ENCODE results near the gene SPHK2.
A peak's percentile ranks its signal among the peaks of the same experiment; 100 is the strongest.

The SPHK2 gene

GRCh38 chr19:48642862-48643261 is 23.6 kb downstream of the SPHK2 start:
- no peak for FAIRE-seq
- DNase-seq (ENCODE audit: insufficient read length, low spot score), result no peak
- TF ChIP-seq TAF1 (IDR thresholded peaks at IDR 0.05; ENCODE audit: low read depth, low read length) (no peak), PAX5 (IDR thresholded peaks at IDR 0.05; ENCODE audit: insufficient read depth, low read length, severe bottlenecking) (no peak), SPI1 (IDR thresholded peaks at IDR 0.05; ENCODE audit: low read depth, low read length) (no peak), POLR2A (IDR thresholded peaks at IDR 0.05; ENCODE audit: low read depth, low read length) (no peak), POLR2AphosphoS5 (IDR thresholded peaks at IDR 0.05; ENCODE audit: low read depth, low read length) (no peak)

DNA sequence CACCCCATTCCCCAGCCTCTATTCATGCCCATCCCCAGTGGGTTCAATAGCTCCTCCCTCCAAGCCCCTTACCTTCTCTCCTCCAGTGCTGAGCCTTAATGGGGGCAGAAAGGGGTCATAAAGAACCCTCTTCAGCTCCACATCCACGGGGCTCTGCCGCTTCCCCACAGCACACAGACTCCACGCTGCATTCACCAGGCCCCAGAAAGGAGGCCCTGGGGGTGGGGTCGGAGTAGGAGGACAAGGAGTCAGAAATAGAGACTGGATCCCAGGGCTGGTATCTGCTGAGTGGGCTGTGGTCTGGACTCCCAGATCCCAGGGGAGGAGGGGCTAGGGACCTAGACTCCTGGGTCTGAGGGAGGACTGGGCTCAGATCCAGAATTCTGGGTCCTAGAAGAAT is 25.0 kb downstream of the SPHK2 start:
- TF ChIP-seq POLR2AphosphoS5 (IDR thresholded peaks at IDR 0.05; ENCODE audit: low read depth, low read length) (no peak), TAF1 (IDR thresholded peaks at IDR 0.05; ENCODE audit: low read depth, low read length) (no peak), POLR2A (IDR thresholded peaks at IDR 0.05; ENCODE audit: low read depth, low read length) (no peak), POU2F2 (IDR thresholded peaks at IDR 0.05; ENCODE audit: low read depth, low read length) (no peak), PAX5 (IDR thresholded peaks at IDR 0.05; ENCODE audit: insufficient read depth, low read length, severe bottlenecking) (no peak), SPI1 (IDR thresholded peaks at IDR 0.05; ENCODE audit: low read depth, low read length) (no peak)
- no peak for FAIRE-seq
- DNase-seq (ENCODE audit: insufficient read length, low spot score), result no peak

- no peak for TF ChIP-seq TAF1 (IDR thresholded peaks at IDR 0.05; ENCODE audit: low read depth, low read length)
- TF ChIP-seq SPI1 (IDR thresholded peaks at IDR 0.05; ENCODE audit: low read depth, low read length), result no peak
- TF ChIP-seq POLR2A (IDR thresholded peaks at IDR 0.05; ENCODE audit: low read depth, low read length), result no peak
- no peak for TF ChIP-seq POU2F2 (IDR thresholded peaks at IDR 0.05; ENCODE audit: low read depth, low read length)
- TF ChIP-seq POLR2AphosphoS5 (IDR thresholded peaks at IDR 0.05; ENCODE audit: low read depth, low read length), result no peak
- TF ChIP-seq PAX5 (IDR thresholded peaks at IDR 0.05; ENCODE audit: insufficient read depth, low read length, severe bottlenecking), result no peak
- DNase-seq (ENCODE audit: insufficient read length, low spot score), result no peak
- FAIRE-seq, result peak; percentile 75
Measured at GRCh38 chr19:48644839-48645619, 25.7 kb downstream of the SPHK2 start.

DNA sequence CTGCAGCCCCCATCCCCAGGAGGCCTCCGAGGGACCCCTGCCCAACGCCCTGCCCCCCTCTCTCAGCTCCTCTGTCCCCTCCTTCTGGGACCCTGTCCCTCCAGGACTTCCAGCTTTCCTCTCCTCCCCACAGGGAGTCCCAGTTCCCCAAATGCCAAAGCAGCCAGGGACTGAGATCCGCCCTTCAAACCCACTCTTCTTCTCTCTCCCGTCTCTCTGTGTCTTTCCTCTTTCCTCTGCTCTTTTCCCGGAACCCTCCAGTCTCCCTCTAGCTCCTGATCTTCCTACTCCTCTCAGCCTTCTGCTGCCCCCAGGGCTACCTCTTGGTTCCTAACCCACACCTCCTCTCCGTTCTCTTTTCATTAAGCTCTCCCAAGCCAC is 26.3 kb downstream of the SPHK2 start:
- TF ChIP-seq POU2F2 (IDR thresholded peaks at IDR 0.05; ENCODE audit: low read depth, low read length), result no peak
- no peak for TF ChIP-seq PAX5 (IDR thresholded peaks at IDR 0.05; ENCODE audit: insufficient read depth, low read length, severe bottlenecking)
- no peak for TF ChIP-seq TAF1 (IDR thresholded peaks at IDR 0.05; ENCODE audit: low read depth, low read length)
- peak; percentile 33; the same call in 1 of the 2 replicates for TF ChIP-seq SPI1 (IDR thresholded peaks at IDR 0.05; ENCODE audit: low read depth, low read length)
- no peak for DNase-seq (ENCODE audit: insufficient read length, low spot score)
- FAIRE-seq, result no peak

DNA sequence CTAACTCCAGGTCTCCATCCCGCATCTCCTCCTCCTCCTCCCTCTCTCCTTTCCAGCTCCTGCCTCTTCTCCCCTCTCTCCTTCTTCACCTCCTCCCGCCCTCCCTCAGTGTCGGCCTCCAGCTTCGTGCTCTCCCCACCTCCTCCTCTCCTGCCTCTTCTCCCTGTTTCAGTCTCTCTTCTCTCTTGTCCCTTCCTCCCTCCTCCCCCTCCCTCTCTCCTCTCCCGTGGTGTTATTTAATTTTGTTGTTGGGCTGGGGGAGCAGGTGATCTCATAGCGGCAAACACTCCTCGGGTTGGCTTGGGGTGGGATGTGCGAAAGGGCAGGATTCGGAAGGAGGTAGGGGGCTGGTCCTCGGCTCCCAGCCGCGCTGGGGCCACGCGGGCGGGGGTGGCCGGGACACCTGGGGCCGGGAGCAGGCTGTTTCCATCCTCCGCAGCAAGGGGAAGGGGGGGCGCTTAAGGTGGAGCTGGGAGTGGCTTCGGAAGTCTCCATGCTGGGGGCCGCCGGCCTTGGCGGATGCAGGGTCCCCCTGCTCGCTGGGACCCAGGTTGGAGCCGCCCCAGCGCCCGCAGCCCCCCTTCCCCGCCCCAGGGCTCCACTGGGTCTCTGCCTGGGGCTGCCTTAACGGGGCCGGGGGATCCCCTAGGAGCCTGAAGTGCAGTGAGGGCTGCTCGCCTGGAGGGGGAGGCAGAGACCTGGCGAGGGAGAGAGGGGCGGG is 26.9 kb downstream of the SPHK2 start, which contains the start of gene CA11:
TSS of gene CA11 (minus strand) at position 187 of the 721 bp plus-strand sequence. CDS start 555 bp downstream, outside the sequence.
- FAIRE-seq, result peak; percentile 47
- peak; percentile 95 for DNase-seq (ENCODE audit: insufficient read length, low spot score)
- TF ChIP-seq POU2F2 (IDR thresholded peaks at IDR 0.05; ENCODE audit: low read depth, low read length) (0 out of 2 replicates have a peak, but pooled peaks have one; percentile 13), PAX5 (IDR thresholded peaks at IDR 0.05; ENCODE audit: insufficient read depth, low read length, severe bottlenecking) (no peak)

GRCh38 chr19:48646722-48647216 is 27.5 kb downstream of the SPHK2 start:
- DNase-seq (ENCODE audit: insufficient read length, low spot score) (no peak), FAIRE-seq (peak; percentile 92)
- TF ChIP-seq POLR2A (IDR thresholded peaks at IDR 0.05; ENCODE audit: low read depth, low read length) (no peak), SPI1 (IDR thresholded peaks at IDR 0.05; ENCODE audit: low read depth, low read length) (no peak), PAX5 (IDR thresholded peaks at IDR 0.05; ENCODE audit: insufficient read depth, low read length, severe bottlenecking) (no peak), TAF1 (IDR thresholded peaks at IDR 0.05; ENCODE audit: low read depth, low read length) (no peak), POLR2AphosphoS5 (IDR thresholded peaks at IDR 0.05; ENCODE audit: low read depth, low read length) (no peak)

- no peak for TF ChIP-seq TAF1 (IDR thresholded peaks at IDR 0.05; ENCODE audit: low read depth, low read length)
- no peak for TF ChIP-seq POLR2AphosphoS5 (IDR thresholded peaks at IDR 0.05; ENCODE audit: low read depth, low read length)
- no peak for TF ChIP-seq POU2F2 (IDR thresholded peaks at IDR 0.05; ENCODE audit: low read depth, low read length)
- no peak for TF ChIP-seq POLR2A (IDR thresholded peaks at IDR 0.05; ENCODE audit: low read depth, low read length)
- no peak for TF ChIP-seq SPI1 (IDR thresholded peaks at IDR 0.05; ENCODE audit: low read depth, low read length)
- TF ChIP-seq PAX5 (IDR thresholded peaks at IDR 0.05; ENCODE audit: insufficient read depth, low read length, severe bottlenecking), result no peak
- no peak for FAIRE-seq
Measured at GRCh38 chr19:48648134-48648533, 28.8 kb downstream of the SPHK2 start.

GRCh38 chr19:48650974-48651682 is 31.8 kb downstream of the SPHK2 start:
- FAIRE-seq, result no peak
- TF ChIP-seq POU2F2 (IDR thresholded peaks at IDR 0.05; ENCODE audit: low read depth, low read length) (no peak), SPI1 (IDR thresholded peaks at IDR 0.05; ENCODE audit: low read depth, low read length) (no peak), PAX5 (IDR thresholded peaks at IDR 0.05; ENCODE audit: insufficient read depth, low read length, severe bottlenecking) (no peak), TAF1 (IDR thresholded peaks at IDR 0.05; ENCODE audit: low read depth, low read length) (no peak), POLR2AphosphoS5 (IDR thresholded peaks at IDR 0.05; ENCODE audit: low read depth, low read length) (no peak), POLR2A (IDR thresholded peaks at IDR 0.05; ENCODE audit: low read depth, low read length) (no peak)
- no peak for DNase-seq (ENCODE audit: insufficient read length, low spot score)

More at GRCh38 chr19:48648134-48648533, 28.8 kb downstream of the SPHK2 start:
- no peak for DNase-seq (ENCODE audit: insufficient read length, low spot score)

DNA sequence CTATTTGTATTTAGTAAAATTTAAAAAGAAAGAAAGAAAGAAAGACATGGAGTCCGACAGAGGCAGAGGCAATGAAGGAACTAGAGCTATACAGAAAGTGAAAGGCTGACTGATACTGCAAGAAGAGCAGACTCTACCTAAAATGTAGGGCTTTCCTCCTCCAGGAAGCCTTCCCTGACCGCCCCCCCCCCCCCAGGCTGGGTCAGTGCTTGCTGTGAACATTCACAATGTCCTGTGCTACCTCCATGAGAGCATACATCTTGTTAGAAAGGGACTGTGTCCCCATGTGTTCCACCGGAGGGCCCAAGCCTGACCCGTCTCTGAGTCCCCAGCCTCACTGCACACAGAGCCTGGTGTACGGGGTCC is 32.4 kb downstream of the SPHK2 start:
- DNase-seq (ENCODE audit: insufficient read length, low spot score) (no peak), FAIRE-seq (no peak)
- TF ChIP-seq POLR2A (IDR thresholded peaks at IDR 0.05; ENCODE audit: low read depth, low read length) (no peak), POLR2AphosphoS5 (IDR thresholded peaks at IDR 0.05; ENCODE audit: low read depth, low read length) (no peak), TAF1 (IDR thresholded peaks at IDR 0.05; ENCODE audit: low read depth, low read length) (no peak), SPI1 (IDR thresholded peaks at IDR 0.05; ENCODE audit: low read depth, low read length) (no peak), PAX5 (IDR thresholded peaks at IDR 0.05; ENCODE audit: insufficient read depth, low read length, severe bottlenecking) (no peak), POU2F2 (IDR thresholded peaks at IDR 0.05; ENCODE audit: low read depth, low read length) (no peak)
